Progenitor cell of endocrine pancreas (in vitro differentiated cells): ENCODE measurements around the gene KCNQ1. TPM values are rescaled to one million over a fixed set of nuclear protein-coding genes. Genes with fewer than 3 reads are reported as not detected.

Source experiments
- DNase-seq: peaks from one replicate; pipeline ENCODE4 v3.0.0; 2021; ENCODE audit warnings: low spot score; ENCODE audit not compliant: unreplicated experiment
- H3K27ac Mint-ChIP-seq: 2 replicates; pipeline ENCODE4 v1.8.0; 2021; ENCODE audit warnings: mild to moderate bottlenecking, moderate library complexity, mixed read lengths
- H3K27me3 Mint-ChIP-seq: 2 replicates; pipeline ENCODE4 v1.8.0; 2021; ENCODE audit warnings: mixed read lengths
- H3K36me3 Mint-ChIP-seq: 2 replicates; pipeline ENCODE4 v1.8.0; 2022; ENCODE audit warnings: mixed read lengths; ENCODE audit not compliant: insufficient read depth
- H3K4me1 Mint-ChIP-seq: 2 replicates; pipeline ENCODE4 v1.8.0; 2021; ENCODE audit warnings: low read depth, mixed read lengths
- H3K4me3 Mint-ChIP-seq: 2 replicates; pipeline ENCODE4 v1.8.0; 2021; ENCODE audit warnings: low read depth, mild to moderate bottlenecking, moderate library complexity, mixed read lengths
- H3K9me3 Mint-ChIP-seq: 2 replicates; pipeline ENCODE4 v1.8.0; 2021; ENCODE audit warnings: low read depth, mixed read lengths
- CTCF ChIP-seq: fragments of 200-600 bp; sonication (generic); IDR thresholded peaks from one replicate; pipeline ENCODE4 v1.5.0; 2021; ENCODE audit warnings: antibody characterized with exemption, mild to moderate bottlenecking; ENCODE audit not compliant: unreplicated experiment
- total RNA-seq: library from RNA; stranded (reverse); gene quantifications from 2 replicates; pipeline ENCODE4 v1.2.1, GENCODE V29; 2021

KCNQ1 gene
- total RNA-seq, 1 donor from 2014 or later, result 3.3 TPM

- peak; percentile 64 for DNase-seq
- H3K27me3 Mint-ChIP-seq, result peaks cover 24% of the 10 kb centered on the region
- no peaks in the 10 kb centered on the region for H3K9me3 Mint-ChIP-seq
- peaks cover 39% of the 10 kb centered on the region for H3K4me1 Mint-ChIP-seq
- H3K27ac Mint-ChIP-seq, result no peak overlapping the region
- no peak overlapping the region for H3K4me3 Mint-ChIP-seq
- TF ChIP-seq CTCF, result peak; percentile 55
- no peaks in the 10 kb centered on the region for H3K36me3 Mint-ChIP-seq
These were observed 392.3 kb downstream of the KCNQ1 start for GRCh38 chr11:2837096-2837601.

DNA sequence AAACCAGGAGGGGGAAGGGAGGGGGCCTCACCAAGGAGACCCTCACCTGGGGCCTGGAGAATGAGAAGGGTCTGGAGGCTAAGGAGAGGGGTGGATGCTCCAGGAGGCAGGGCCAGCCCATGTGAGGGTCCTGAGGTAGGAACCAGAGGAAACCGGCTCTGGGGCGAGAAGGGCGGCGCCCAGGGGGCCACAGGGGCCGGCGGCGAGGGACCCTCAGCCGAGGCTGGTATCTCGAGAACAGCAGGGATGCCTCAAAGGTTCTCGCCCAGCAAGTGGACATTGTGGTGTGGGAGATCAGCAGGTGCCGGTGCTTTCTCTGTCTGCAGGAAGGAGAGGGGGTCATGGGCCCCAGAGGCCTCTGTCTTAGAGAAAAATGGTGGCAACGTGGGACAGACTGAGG is 392.8 kb downstream of the KCNQ1 start:
- no peak for DNase-seq
- Mint-ChIP-seq H3K27ac (peak overlapping the region; percentile 14), H3K4me1 (peaks cover 39% of the 10 kb centered on the region), H3K9me3 (no peaks in the 10 kb centered on the region), H3K36me3 (no peaks in the 10 kb centered on the region), H3K27me3 (peaks cover 24% of the 10 kb centered on the region), H3K4me3 (no peak overlapping the region)
- TF ChIP-seq CTCF, result no peak

DNA sequence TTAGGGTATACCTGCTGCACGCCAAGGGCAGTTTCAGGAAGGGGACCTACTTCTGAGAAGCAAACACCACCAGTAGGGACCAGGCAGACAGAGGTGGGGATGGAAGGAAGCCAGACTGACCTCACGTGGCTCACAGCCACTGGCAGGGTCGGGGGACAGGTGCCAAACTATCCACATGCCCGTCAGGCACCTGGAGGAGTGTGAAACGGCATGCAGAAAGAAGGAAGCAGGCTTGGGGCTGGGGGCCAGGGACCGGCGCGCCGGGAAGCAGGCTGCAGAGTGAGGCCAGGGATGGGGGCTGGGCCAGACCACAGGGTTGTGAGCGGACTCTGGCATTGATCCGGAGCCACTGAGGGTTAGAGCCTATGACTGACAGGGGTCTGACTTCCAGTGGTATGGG is 393.3 kb downstream of the KCNQ1 start:
- TF ChIP-seq CTCF, result no peak
- Mint-ChIP-seq H3K4me1 (peaks cover 39% of the 10 kb centered on the region), H3K27ac (peak overlapping the region; percentile 14), H3K36me3 (no peaks in the 10 kb centered on the region), H3K27me3 (peaks cover 24% of the 10 kb centered on the region), H3K4me3 (no peak overlapping the region), H3K9me3 (no peaks in the 10 kb centered on the region)
- DNase-seq, result no peak

- H3K27me3 Mint-ChIP-seq, result peaks cover 24% of the 10 kb centered on the region
- H3K27ac Mint-ChIP-seq, result no peak overlapping the region
- no peak for TF ChIP-seq CTCF
- H3K4me1 Mint-ChIP-seq, result peaks cover 41% of the 10 kb centered on the region
- no peak overlapping the region for H3K4me3 Mint-ChIP-seq
- DNase-seq, result no peak
- H3K9me3 Mint-ChIP-seq, result no peaks in the 10 kb centered on the region
- H3K36me3 Mint-ChIP-seq, result no peaks in the 10 kb centered on the region
These were observed 394.0 kb downstream of the KCNQ1 start for GRCh38 chr11:2838676-2839294.

- no peak for TF ChIP-seq CTCF
- Mint-ChIP-seq H3K36me3 (no peaks in the 10 kb centered on the region), H3K9me3 (no peaks in the 10 kb centered on the region), H3K27ac (peak overlapping the region; percentile 88), H3K4me1 (peaks cover 42% of the 10 kb centered on the region), H3K27me3 (peaks cover 24% of the 10 kb centered on the region), H3K4me3 (no peak overlapping the region)
- no peak for DNase-seq
These were observed 394.7 kb downstream of the KCNQ1 start for GRCh38 chr11:2839395-2839943.
